Esophagus squamous epithelium (tissue), 4 donors: ENCODE data around the gene USH2A.

Source experiments
- POLR2A ChIP-seq, 4 donors: fragments of 450-650 bp; IDR thresholded peaks; one replicate each; pipeline ENCODE4 v1.6.1; 2017; ENCODE audit warnings: antibody characterized with exemption in 4 of 4, mild to moderate bottlenecking in 4 of 4, moderate library complexity in 3 of 4
- TF ChIP-seq, protein P1 (sequence below), 6 experiments: fragments of 450-650 bp in 4 of 6; fragments of 200-600 bp in 2 of 6; sonication (generic) in 2 of 6; IDR thresholded peaks; one replicate each; pipeline ENCODE4 v1.5.1; 2016 to 2019; ENCODE audit warnings: antibody characterized with exemption in 6 of 6, mild to moderate bottlenecking in 4 of 6, moderate library complexity in 4 of 6

DNA sequence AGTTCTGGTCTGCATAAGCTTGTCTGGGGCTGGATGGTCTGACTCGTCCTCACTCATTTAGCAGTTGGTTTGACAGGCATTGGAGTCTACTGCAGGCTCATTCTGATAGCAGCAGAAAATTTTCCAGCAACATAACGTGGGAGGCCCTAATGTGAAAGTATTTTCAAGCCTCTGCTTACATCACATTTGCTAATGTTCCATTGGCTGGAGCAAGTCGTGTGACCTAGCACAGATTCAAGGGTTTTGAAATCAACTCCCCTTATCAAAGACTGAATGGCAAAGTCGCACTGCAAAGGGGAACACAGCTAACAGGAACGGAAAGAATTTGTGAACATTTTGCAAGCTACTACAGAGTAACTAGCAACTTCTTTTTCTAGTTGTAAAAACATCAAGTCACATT lies 2.3 kb upstream of the USH2A start:
- TF ChIP-seq, protein P1, sequence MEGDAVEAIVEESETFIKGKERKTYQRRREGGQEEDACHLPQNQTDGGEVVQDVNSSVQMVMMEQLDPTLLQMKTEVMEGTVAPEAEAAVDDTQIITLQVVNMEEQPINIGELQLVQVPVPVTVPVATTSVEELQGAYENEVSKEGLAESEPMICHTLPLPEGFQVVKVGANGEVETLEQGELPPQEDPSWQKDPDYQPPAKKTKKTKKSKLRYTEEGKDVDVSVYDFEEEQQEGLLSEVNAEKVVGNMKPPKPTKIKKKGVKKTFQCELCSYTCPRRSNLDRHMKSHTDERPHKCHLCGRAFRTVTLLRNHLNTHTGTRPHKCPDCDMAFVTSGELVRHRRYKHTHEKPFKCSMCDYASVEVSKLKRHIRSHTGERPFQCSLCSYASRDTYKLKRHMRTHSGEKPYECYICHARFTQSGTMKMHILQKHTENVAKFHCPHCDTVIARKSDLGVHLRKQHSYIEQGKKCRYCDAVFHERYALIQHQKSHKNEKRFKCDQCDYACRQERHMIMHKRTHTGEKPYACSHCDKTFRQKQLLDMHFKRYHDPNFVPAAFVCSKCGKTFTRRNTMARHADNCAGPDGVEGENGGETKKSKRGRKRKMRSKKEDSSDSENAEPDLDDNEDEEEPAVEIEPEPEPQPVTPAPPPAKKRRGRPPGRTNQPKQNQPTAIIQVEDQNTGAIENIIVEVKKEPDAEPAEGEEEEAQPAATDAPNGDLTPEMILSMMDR (IDR thresholded peaks at IDR 0.05), result no peak
- no peak for TF ChIP-seq POLR2A (IDR thresholded peaks at IDR 0.05)
